PC-3 (cell line): ENCODE measurements around the gene BRAT1.

Experiments
- CTCF ChIP-seq: fragments of 300-600 bp; sonication (generic); conservative IDR thresholded peaks from 2 replicates; pipeline ENCODE4 v1.5.1; 2017; ENCODE audit warnings: antibody characterized with exemption, low read depth, mild to moderate bottlenecking, low read length
- EZH2 ChIP-seq: fragments of 300-600 bp; sonication (generic); IDR thresholded peaks from one replicate; pipeline ENCODE4 v1.6.1; 2017; ENCODE audit warnings: antibody characterized with exemption, mild to moderate bottlenecking, low read length; ENCODE audit not compliant: unreplicated experiment
- EZH2phosphoT487 ChIP-seq: fragments of 300-600 bp; sonication (generic); IDR thresholded peaks from 2 replicates; pipeline ENCODE4 v1.6.1; 2018; ENCODE audit warnings: mild to moderate bottlenecking, antibody characterized with exemption, low read length, borderline replicate concordance

GRCh38 chr7:2555121-2556052 is at the start of gene BRAT1:
- peak; percentile 42; the same call in 1 of the 2 replicates for TF ChIP-seq CTCF
- no peak for TF ChIP-seq EZH2
- TF ChIP-seq EZH2phosphoT487, result no peak
